Frontal cortex (tissue), 4 donors: ENCODE measurements around the gene UNC93B1. TPM values are rescaled to one million over a fixed set of nuclear protein-coding genes. Genes with fewer than 3 reads are reported as not detected.

ENCODE experiments used
- DNase-seq, 2 donors: peaks; one replicate each; pipeline ENCODE4 v3.0.0; 2012; ENCODE audit warnings: low spot score in 2 of 2
- FAIRE-seq: peaks from 2 replicates; lab custom pipeline; 2012; peaks lifted over from hg19 to GRCh38; lab: Jason Lieb, UNC
- total RNA-seq: library from RNA; depleted of rRNA; stranded (reverse); fragments of >200 nt; gene quantifications from one replicate; pipeline ENCODE4 v1.2.3, GENCODE V29; 2014
- donor health status: control.
- donor health status: control.
- donor health status: control.

Gene UNC93B1
- total RNA-seq, 1 donor from 2014 or later: 2.9 TPM

DNA sequence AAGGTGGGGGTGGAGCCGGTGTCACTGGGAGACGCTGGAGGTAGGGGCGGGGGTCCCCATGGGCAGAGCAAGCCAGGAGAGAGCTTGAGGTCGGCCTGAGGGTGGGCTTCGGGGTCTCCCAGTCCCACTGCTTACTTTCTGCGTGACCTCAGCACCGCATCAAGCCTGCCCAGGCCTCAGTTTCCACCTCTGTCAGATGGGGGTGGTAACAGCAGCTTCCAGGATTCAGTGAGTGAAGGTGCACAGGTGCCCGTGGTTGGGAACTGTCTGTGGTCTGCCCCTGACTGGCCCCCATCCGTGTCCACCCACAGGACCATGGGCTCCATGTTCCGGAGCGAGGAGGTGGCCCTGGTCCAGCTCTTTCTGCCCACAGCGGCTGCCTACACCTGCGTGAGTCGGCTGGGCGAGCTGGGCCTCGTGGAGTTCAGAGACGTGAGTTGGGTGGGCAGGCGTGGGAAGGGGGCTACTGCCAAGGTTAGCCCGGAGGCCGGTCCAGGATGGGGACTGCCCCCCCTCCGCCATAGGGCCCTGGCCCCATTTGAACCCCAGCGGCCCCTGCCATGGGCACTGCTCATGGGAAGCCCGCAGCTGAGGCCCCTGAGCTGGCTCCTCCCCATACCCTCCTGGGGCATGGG lies 37.2 kb upstream of the UNC93B1 start:
- FAIRE-seq: no peak
- no peak for DNase-seq

DNA sequence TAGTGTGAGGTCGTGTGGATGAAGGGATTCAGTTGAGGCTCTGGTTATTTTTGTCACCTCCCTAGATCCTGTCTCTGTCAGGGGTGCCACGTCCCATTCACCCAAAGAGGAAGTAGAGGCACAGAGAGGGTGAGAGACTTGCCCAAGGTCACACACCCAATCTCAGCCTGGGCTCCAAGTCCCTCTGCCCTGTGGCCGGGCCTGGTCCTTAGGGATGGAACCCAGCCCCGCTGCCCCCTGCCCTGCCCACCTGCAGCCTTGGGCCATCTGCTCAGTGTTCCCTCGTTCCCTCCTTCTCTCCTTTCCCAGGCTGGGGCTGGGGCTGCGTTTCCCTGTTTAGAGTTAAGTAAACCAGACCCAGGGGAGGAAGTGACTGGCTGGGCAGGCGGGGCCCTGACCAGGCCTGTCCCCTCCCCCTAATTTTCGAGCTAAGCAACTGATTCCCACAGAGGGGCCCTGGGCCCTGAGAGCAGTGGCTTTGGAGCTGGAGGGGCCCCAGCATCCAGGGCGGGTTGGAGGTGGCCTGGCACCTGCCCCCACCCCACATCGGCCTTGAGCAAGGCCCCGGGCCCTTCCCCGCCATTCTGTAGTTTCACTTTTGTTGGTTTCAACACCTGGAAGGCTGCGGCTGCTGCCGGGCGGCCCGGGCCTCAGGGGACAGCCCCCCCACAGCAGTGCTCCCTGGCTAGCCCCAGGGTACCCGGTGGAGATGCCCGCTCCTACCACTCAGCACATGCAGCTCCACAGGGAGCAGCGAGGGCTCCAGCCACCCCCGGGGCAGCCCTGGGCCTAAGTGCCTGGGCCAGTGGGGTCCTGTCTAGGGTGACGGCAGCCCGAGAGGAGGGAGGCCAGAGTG lies 36.4 kb upstream of the UNC93B1 start:
- DNase-seq: peak; percentile 55 to 62

DNA sequence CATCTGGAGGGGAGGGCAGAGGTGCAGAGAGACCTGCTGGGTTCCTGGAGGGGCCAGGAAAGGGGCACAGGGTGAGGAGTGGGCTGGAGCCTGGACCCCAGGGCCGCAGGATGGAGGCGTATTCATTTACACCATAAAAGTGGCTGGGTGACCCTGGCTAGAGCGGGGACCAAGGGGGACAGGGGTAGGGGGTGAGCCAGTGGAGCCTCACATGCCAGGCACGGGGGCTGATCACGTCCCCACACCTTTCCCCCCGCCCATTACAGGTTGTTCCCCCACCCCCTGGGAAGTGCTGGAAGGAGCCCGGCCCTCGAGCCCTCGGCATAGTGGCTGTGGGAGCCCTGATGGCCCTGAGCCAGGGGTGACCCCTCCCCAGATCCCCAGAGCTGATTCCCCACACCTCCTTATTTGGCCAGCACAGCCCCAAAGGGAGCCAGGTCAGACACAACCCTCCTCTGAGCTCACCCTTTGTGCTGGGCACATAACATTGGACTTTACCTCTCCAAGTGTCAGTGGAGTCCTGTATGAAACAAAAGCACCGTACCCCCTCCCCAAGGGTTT lies 35.7 kb upstream of the UNC93B1 start:
- no peak for DNase-seq
- no peak for FAIRE-seq

More for the DNA sequence above, 36.4 kb upstream of the UNC93B1 start:
- FAIRE-seq: no peak

DNA sequence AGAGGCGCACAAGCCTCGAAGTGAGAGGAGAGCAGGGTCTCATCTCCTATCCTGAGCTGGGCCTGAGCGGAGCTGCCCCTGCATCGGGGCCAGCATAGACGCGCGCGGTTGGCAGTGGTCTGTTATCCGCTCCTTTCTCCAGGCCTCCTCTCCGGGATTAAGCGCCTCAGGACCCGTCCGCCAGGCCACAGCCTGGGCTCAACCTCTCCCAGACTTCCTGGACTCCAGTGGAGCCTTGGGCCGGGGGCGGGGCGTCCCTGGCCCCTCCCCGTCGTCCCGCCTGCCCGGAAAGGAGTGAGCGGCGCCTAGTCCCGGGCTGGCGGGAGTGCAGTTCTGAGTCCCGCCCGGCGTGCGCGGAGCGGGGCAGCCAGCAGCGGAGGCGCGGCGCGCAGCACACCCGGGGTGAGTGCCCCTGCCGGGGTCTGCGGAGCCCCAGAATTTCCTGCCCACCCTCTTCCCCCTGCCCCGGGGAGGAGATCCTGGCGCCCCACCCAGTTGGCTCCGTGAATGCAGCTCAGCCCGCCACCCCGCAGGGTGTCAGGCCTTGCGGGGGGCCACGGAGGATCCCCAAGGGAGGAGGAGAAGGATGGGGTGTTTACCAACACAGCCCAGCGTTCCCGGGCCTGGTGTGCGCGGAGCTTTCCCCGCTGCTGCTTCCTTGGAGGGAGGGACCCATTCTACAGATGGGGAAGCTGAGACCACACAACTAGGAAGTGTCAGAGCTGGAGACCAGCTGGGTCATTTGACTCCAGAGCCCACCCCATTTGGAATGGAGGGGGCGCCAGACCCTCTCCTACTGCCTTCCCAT lies 35.0 kb upstream of the UNC93B1 start, which contains the start of gene TCIRG1:
Gene TCIRG1 (plus strand): TSS at position 308 of the 808 bp plus-strand sequence. CDS start 2,247 bp downstream, outside the sequence.
- FAIRE-seq (no peak), DNase-seq (peak; percentile 80 to 93)

DNA sequence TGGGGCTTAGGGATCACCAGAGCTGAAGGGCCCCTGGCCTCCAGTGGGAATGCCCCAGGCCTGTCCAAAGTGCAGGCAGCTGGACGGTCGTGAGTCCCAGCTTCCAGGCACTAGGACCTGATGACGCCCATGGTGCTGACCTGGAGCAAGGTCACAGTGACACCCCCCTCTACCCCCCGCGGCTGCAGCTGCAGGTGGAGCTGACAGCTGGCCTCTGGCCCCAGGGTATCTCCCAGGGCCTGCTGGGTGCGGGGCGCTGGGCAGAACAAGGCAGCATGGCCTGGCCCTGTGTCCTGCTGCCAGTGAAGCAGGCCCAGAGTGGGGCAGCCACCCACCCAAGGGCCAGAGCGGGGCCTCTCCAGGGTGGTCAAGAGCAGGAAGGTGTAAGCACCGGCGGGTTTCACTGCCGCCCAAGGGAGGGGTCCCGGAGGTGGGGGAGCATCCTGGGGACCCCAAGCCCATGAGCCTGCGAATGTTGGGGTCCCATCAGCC lies 34.4 kb upstream of the UNC93B1 start:
- FAIRE-seq (no peak), DNase-seq (no peak)

DNA sequence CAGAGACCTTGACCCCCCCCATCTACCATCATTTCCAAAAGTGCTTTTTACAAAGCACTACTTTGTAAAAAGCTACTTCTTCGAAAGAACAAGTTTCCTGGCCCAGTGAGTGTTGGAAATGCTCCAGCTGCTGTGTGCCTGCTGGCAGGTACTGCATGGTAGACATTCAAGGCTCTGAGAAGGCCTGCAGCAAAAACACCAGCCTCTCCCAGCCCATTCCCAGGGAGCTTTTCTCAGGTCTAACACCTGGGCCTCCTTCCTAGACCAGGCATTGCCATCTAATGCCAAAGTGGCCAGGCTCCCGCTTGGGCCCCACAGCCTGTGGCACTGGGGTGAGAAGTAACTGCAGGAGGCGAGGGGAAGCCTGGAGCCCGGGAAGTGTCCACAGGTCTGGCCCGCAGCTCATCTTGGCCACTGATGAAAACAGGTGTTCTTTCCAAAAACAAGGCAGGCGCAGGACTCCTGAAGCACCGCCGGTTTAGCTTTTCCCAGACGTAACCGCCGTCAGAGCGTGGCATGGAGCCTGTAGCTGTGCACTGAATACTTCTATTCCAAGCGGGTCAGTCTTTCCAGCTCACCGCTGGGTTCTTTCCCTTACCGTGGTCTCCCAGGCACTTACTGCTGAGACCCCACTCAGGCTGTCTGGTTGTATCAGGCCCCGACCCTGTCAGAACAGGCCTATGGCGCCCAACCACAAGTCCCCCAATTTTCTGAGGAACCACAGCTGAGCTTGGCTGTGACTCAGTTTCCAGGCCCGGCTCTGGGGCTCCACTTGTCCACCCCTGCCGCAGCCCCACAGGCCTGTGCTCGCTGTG lies 33.7 kb upstream of the UNC93B1 start:
- FAIRE-seq (no peak), DNase-seq (peak in 1 of 2 donors; percentile 54)

DNA sequence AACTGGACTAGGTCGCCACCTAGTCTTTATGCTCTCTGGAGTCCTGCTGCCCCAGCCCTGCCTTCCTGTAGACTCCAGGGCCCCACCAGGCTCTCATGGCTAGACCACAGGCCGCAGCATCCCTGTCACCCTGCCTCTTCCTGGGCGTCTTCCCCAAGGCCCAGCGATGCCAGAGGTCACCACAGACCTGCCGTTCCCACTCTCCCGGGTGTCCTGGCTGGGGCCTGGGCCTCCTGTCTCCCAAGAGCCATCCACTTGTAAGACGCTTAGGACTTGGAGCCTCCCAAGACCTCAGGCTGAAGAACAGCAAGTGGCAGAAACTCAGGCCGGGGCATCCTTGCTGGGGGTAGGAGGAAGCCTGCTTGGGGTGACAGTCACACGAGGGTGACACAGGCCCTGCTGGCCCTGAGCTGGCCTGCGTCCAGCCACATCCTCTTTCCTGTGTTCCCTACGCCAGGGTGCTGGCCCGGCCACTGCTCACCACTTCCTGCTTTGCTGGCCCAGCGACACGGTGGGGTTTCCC lies 32.9 kb upstream of the UNC93B1 start:
- DNase-seq: peak; percentile 54 to 69

DNA sequence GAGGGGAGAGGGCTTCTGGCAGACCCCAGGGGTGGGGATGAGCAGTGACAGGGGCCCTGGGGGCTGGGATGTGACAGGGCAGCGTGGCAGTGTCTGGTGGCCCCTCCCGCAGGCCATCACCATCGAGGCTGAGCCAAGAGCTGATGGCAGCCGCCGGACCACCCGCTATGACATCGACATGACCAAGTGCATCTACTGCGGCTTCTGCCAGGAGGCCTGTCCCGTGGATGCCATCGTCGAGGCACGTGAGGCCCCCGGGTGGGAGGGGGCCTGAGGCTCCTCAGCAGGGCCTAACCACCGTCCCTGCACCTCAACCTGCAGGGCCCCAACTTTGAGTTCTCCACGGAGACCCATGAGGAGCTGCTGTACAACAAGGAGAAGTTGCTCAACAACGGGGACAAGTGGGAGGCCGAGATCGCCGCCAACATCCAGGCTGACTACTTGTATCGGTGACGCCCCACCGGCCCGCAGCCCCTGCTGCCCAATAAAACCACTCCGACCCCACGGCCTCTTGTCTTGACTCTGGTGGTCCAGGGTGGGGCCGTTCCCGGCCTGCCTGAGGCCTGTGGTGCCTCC lies 32.3 kb upstream of the UNC93B1 start:
- DNase-seq (no peak), FAIRE-seq (no peak)

More for the DNA sequence above, 32.9 kb upstream of the UNC93B1 start:
- no peak for FAIRE-seq

DNA sequence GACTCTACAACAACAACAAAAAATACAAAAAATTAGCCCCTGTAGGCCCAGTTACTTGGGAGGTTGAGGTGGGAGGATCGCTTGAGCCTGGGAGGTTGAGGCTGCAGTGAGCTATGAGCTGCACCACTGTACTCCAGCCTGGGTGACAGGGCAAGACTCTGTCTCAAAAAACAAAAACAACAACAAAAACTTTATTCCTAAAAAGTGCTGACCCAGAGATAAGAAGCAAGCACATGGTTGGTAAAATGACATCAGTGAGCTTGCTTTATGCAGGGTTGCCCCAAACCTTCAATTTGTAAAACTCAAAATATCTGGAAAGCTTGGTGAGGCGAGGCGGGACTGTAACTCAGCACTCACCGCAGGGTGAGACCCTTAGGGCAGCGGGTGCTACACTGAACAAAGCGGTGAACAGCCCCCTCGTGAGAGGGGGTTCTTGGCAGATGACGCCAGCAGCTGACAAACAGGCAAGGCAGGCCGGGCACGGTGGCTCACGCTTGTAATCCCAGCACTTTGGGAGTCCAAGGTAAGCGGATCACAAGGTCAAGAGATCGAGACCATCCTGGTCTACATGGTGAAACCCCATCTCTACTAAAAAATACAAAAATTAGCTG lies 31.5 kb upstream of the UNC93B1 start:
- no peak for FAIRE-seq
- DNase-seq: no peak

DNA sequence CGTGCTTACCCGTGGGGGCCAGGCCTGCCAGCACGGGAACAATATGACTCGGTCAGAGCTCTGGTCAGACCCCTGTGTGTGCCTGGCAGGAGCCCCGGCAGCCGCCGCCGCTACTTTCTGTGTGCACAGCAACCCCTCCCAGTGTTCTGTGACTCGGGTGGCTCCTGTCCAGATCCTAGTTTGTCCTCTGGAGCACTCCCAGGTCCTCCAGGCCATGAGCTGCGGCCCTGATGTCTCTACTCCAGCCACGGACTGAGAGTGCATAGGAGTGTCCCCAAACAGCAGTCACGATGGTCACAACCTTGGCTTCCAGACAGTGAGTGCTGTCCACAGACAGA lies 29.8 kb upstream of the UNC93B1 start:
- no peak for FAIRE-seq
- no peak for DNase-seq

DNA sequence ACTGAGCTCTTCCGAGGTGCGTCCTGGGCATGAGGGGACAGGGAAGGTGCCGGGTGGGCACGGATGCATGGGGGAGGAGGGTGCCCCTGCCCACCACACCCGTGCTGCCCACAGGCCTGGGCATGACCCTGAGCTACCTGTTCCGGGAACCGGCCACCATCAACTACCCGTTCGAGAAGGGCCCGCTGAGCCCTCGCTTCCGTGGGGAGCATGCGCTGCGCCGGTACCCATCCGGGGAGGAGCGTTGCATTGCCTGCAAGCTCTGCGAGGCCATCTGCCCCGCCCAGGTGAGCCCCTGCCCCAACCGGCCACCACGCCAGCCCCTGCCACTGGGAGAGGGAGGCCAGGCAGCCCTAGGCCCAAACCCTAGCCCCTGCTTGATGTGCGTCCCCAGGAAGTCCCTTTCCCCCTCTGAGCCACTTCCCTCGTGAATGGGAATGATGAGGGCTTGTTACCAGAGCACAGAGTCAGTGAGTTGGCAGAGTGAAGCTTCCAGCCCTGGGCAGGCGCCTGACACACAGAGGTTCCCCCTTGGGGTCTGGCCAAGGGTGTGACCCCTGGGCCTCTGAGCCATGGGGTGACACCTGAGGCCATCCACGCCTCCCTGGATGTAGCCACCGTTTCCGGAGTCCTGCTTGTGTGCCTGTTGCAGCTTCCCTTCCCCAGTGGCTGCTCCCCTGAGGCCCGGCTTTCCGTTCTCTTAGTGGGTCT lies 29.3 kb upstream of the UNC93B1 start:
- no peak for DNase-seq
- FAIRE-seq: no peak

DNA sequence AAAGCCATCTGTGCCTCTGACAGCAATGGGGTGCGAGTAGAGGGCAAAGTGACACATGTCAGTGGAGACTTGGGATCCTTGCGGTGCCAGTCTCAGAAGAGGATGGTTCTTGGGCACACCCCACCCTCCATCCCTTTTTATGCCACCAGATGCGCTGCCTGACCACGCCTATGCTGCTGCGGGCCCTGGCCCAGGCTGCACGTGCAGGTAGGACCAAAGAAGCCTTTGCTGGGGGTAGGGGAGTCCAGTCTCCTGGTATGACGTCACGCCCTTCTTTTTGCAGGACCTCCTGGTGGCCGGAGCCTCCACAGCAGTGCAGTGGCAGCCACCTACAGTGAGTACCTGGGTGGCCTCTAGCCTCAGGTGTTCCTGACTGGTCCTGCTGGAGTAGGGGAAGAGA lies 28.1 kb upstream of the UNC93B1 start:
- DNase-seq (no peak), FAIRE-seq (no peak)

DNA sequence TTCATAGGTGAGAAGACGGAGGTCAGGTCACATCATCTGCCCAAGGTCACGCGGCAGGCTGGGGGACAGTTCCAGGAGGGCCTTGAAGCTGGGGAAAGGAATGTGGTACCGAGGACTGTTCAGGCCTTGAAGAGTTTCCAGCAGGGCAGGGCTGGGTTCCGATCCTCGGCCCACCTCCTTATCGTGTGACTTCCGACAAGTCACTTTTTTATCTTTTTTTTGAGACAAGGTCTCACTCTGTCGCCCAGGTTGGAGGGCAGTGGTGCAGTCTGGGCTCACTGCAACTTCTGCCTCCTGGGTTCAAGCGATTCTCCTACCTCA lies 27.2 kb upstream of the UNC93B1 start:
- no peak for DNase-seq
- FAIRE-seq: no peak

DNA sequence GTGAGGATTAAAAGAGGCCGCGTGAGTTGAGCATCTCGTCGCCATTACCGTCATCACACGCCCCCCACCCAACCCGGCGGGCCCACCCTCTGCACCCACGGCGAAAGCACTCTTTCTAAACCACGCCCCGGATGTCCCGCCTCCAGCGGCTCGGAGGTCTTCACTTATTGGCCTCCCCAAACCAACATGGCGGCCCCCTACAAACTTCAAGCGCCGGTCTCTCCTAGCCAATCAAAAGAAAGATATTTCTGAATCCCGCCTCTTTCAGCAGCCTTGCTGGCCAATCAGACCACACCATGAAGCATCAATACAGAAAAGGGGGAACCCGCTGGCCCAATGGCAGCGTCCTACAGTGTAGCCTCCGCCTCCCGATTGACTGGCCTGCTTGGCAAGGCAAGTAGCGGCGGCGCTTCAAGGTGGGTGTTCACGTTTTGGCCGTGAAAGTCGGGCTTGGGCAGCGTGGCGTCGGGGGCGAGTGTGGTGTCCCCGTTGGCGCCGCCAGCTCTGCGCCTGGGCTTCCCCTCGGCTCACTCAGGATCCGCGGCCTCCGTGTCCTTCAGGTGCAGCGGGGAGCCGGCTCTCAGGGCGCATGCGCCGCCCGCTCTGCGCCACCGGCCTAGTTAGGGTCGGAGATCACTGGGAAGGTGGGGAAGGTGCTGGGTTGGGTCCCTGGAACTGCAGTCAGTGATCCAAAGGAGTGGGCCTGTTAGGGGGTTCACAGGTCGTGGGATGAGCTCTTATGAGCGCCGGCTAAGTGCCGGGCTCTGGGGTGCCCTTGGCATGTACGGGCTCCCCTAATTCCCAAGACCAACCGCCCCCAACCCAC lies 26.6 kb upstream of the UNC93B1 start, which contains the start of gene NDUFS8:
Gene NDUFS8 (plus strand): TSS at position 364 of the 826 bp plus-strand sequence. CDS start 1,471 bp downstream, outside the sequence.
- DNase-seq: peak; percentile 98 to 99
- peak; percentile 99 for FAIRE-seq

DNA sequence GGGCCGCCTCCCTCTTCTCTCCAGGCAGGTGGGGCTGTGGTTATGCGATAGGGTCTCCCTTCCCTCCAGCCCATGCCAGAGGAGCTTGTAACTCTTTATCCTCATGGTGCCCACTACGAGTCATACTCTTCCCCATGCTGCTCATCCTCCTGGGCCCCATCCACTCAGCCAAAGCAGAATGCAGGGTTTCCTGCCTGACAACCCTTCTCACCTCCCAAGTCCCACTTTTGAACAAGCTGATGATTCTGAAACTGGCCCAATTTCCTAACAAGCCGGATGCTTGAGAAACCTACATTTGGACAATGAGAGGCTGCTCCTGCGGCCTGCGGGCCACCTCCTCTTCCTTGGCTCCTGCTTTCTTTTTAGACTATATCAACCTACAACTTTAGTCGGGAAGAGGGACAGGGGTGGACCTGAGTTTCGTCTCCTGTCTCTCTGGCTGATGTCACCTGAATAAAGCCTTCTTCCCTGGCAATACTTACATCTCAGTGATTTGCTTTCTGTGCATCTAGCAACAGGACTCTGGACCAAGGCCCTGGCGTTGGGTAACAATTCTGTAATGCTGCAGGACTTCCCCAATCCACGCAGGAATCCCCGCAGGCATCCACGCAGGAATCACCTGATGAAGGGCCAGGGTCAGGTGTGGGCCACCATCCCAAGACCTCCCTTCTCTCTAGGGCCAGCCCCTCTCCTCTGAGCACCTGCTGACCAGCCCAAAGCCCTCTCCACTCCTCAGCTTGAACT lies 25.1 kb upstream of the UNC93B1 start:
- DNase-seq: no peak
- FAIRE-seq: no peak

DNA sequence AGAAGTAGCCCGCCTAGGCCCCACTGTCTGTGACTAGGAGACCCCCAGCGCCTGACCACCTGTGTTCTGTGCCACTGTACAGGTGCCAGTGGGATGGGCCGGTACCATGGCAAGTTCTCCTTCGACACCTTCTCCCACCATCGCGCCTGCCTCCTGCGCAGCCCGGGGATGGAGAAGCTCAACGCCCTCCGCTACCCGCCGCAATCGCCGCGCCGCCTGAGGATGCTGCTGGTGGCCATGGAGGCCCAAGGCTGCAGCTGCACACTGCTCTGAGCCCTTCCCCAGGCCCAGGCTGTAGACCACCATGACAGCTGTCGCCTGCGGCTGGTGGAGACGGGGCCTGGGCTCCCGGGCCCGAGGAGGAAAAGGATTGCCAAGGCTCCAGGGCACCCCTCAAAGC lies 23.8 kb upstream of the UNC93B1 start:
- FAIRE-seq (no peak), DNase-seq (no peak)
